Right lobe of liver (tissue), 6 donors: ENCODE data around the gene E2F2. TPM values are rescaled to one million over a fixed set of nuclear protein-coding genes. Genes with fewer than 3 reads are reported as not detected.
"Not testable (repeated sequence)": the region's sequence is repeated elsewhere in the genome, so short reads cannot be mapped to it uniquely, and the experiment has no call there.

Experiments
- ATAC-seq, 4 donors: fragments of 200-7000 bp; cut with Tn5 transposase; one replicate each; pipeline ENCODE4 v1.9.1; 2020; ENCODE audit warnings: mild to moderate bottlenecking in 4 of 4, moderate library complexity in 4 of 4
- DNase-seq, 3 donors: peaks; one replicate each; pipeline ENCODE4 v3.0.0-alpha.2; 2020
- H3K27ac ChIP-seq, 3 donors: fragments of 200-600 bp; one replicate each; pipeline ENCODE4 v1.8.0; 2022
- H3K27me3 ChIP-seq, 2 donors: fragments of 200-600 bp; one replicate each; pipeline ENCODE4 v1.8.0; 2022
- H3K36me3 ChIP-seq, 4 donors: fragments of 200-600 bp; sonication (generic) in 1 of 4; one replicate each; pipeline versions ENCODE4 v1.5.1 to v1.8.0; 2017 to 2022; ENCODE audit warnings: control low read depth in 1 of 4
- H3K4me1 ChIP-seq, 4 donors: fragments of 200-600 bp; sonication (generic) in 1 of 4; one replicate each; pipeline versions ENCODE4 v1.5.1 to v1.8.0; 2017 to 2022; ENCODE audit warnings: control low read depth in 1 of 4
- H3K4me3 ChIP-seq, 3 donors: fragments of 200-600 bp; one replicate each; pipeline ENCODE4 v1.8.0; 2022
- H3K9me3 ChIP-seq, 4 donors: fragments of 200-600 bp; sonication (generic) in 1 of 4; one replicate each; pipeline versions ENCODE4 v1.5.1 to v1.8.0; 2017 to 2022; ENCODE audit warnings: control low read depth in 1 of 4
- POLR2A ChIP-seq: fragments of 450-650 bp; IDR thresholded peaks from one replicate; pipeline ENCODE4 v1.6.1; 2017; ENCODE audit warnings: antibody characterized with exemption, mild to moderate bottlenecking
- WGBS: methylation state at CpG from one replicate; pipeline ENCODE4 v1.1.6; 2018; ENCODE audit warnings: low coverage, low lambda C conversion rate; ENCODE audit not compliant: insufficient coverage; ENCODE audit errors: missing lambda C conversion rate; 5-methylcytosine and 5-hydroxymethylcytosine counted together
- intact Hi-C, 2 donors: fragments of 100-400 bp; cut with DNase I; formaldehyde crosslinking; loops; one replicate each; pipeline versions ENCODE4 v1.11.2 to v1.14.1; 2022
- total RNA-seq, 6 experiments: library from RNA; depleted of rRNA in 2 of 6; stranded (reverse); fragments of >200 nt in 2 of 6; fragmentation: NEBNext Ultra II Directional in 3 of 6; extraction: Animal tissue kit (Norgen Biotek cat#: 25700) in 3 of 6; gene quantifications; one replicate each; pipeline versions ENCODE4 v1.1.0 to v1.2.4, GENCODE V29; 2016 to 2023
- TF ChIP-seq, protein P1 (sequence below), 4 donors: fragments of 200-600 bp in 3 of 4; fragments of 450-650 bp in 1 of 4; IDR thresholded peaks; one replicate each; pipeline versions ENCODE4 v1.5.1 to v1.8.0; 2016 to 2022; ENCODE audit warnings: antibody characterized with exemption in 4 of 4, mild to moderate bottlenecking in 2 of 4
- donor health status: DM: no; HTN: yes; CAD: no.
- donor health status: DM: no; HTN: no; CAD: no.
- donor health status: DM: no; HTN: no; CAD: no.
- donor health status: DM: no; HTN: yes; CAD: no.
- donor health status: DM: no; HTN: yes; CAD: no.

Gene E2F2
- total RNA-seq, 6 experiments from 2014 or later = 0.18 to 1.2 (median 0.70) TPM

GRCh38 chr1:23502951-23503350 lies 28.1 kb downstream of the E2F2 start:
- no peak for TF ChIP-seq POLR2A
- TF ChIP-seq, protein P1, sequence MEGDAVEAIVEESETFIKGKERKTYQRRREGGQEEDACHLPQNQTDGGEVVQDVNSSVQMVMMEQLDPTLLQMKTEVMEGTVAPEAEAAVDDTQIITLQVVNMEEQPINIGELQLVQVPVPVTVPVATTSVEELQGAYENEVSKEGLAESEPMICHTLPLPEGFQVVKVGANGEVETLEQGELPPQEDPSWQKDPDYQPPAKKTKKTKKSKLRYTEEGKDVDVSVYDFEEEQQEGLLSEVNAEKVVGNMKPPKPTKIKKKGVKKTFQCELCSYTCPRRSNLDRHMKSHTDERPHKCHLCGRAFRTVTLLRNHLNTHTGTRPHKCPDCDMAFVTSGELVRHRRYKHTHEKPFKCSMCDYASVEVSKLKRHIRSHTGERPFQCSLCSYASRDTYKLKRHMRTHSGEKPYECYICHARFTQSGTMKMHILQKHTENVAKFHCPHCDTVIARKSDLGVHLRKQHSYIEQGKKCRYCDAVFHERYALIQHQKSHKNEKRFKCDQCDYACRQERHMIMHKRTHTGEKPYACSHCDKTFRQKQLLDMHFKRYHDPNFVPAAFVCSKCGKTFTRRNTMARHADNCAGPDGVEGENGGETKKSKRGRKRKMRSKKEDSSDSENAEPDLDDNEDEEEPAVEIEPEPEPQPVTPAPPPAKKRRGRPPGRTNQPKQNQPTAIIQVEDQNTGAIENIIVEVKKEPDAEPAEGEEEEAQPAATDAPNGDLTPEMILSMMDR (IDR thresholded peaks at IDR 0.05) = no peak
- WGBS = 80% methylated on average over 6 of the region's 6 CpGs
- Histone ChIP-seq H3K4me3 (no peak overlapping the region), H3K9me3 (no peaks in the 10 kb centered on the region), H3K27me3 (no peaks in the 10 kb centered on the region), H3K36me3 (no peaks in the 10 kb centered on the region), H3K4me1 (no peaks in the 10 kb centered on the region), H3K27ac (no peak overlapping the region)
- intact Hi-C loops = no loop called here
- ATAC-seq (no peak), DNase-seq (no peak)

GRCh38 chr1:23500466-23500865 lies 30.6 kb downstream of the E2F2 start:
- no peak for TF ChIP-seq POLR2A
- TF ChIP-seq, protein P1 (IDR thresholded peaks at IDR 0.05) = no peak

DNA sequence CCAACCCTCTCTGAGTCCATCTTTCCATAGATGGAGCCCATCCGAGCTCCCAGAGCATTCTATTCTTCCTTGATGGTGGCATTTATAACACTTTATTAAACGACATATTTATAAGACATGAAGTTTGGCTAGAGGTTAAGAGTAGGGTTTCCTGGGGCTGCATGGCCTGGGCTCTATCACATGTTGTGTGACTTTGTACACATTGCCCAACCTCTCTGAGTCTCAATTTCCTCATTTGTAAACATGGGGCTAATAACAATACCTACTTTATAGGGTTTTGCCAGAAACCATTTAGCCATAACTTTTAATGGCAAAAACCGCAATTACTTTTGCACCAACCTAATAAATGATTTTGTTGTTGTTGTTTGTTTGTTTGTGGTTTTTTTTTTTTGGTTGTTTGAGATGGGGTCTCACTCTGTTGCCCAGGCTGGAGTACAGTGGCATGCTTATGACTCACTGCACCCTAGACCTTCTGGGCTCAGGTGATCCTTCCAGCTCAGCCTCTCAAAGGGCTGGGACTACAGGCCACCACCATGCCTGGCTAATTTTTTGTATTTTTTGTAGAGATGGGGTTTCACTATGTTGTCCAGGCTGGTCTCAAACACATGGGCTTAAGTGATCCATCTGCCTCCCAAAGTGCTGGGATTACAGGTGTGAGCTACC lies 33.1 kb downstream of the E2F2 start:
- H3K9me3 ChIP-seq = no peaks in the 10 kb centered on the region
- no peak overlapping the region for H3K27ac ChIP-seq
- H3K27me3 ChIP-seq = no peaks in the 10 kb centered on the region
- peaks cover 0 to 8% (median 0%) of the 10 kb centered on the region in 4 donors for H3K4me1 ChIP-seq
- H3K4me3 ChIP-seq = no peak overlapping the region
- WGBS = 65% methylated on average over 3 of the region's 3 CpGs
- H3K36me3 ChIP-seq = no peaks in the 10 kb centered on the region
- TF ChIP-seq, protein P1 (IDR thresholded peaks at IDR 0.05) = no peak
- TF ChIP-seq POLR2A = no peak
- ATAC-seq (peak; percentile 46 to 68 (median 64)), DNase-seq (no peak)
- intact Hi-C loops = no loop called here

More at GRCh38 chr1:23500466-23500865, 30.6 kb downstream of the E2F2 start:
- no peaks in the 10 kb centered on the region for H3K27me3 ChIP-seq
- no peak for DNase-seq
- H3K4me1 ChIP-seq = peaks cover 0 to 8% (median 0%) of the 10 kb centered on the region in 4 donors
- intact Hi-C loops = no loop called here
- no peaks in the 10 kb centered on the region for H3K36me3 ChIP-seq
- WGBS = 57% methylated on average over 2 of the region's 2 CpGs
- H3K9me3 ChIP-seq = no peaks in the 10 kb centered on the region
- no peak overlapping the region for H3K4me3 ChIP-seq
- no peak for ATAC-seq
- H3K27ac ChIP-seq = no peak overlapping the region

DNA sequence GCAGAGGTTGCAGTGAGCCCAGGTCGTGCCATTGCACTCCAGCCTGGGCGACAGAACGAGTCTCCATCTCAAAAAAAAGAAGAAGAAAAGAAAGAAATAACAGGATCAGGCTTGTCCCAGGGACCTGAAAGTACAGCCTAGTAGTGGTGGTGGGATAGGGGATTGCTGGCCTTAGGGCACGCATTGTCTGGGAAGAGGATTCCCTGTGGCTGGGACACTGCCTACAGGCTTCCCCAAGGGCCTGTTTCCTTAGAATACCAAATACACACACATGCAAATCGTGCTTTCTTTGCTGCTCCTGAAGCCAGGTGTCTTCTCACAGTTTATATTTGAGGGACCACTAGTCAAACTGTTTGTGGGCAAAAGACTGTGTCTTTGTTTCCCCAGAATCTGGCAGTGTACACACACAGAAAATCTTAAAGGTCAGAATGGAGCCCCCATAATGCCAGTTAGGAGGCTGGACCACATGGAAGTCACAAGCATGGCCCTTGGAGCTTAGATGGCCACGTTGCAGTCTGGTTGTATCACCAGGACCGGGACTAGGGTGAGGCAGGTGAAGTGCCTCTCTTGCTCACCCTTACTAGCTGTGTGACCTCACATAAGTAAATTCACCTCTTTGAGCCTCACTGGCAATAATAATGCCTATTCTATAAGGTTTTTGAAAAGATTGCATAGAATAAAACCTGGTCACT lies 34.4 kb downstream of the E2F2 start:
- TF ChIP-seq POLR2A = no peak
- TF ChIP-seq, protein P1 (IDR thresholded peaks at IDR 0.05) = no peak
- H3K9me3 ChIP-seq = no peaks in the 10 kb centered on the region
- no peaks in the 10 kb centered on the region for H3K36me3 ChIP-seq
- DNase-seq (no peak), ATAC-seq (peak; percentile 10 to 38 (median 24))
- H3K4me1 ChIP-seq = peaks cover 0 to 8% (median 0%) of the 10 kb centered on the region in 4 donors
- no peak overlapping the region for H3K27ac ChIP-seq
- H3K4me3 ChIP-seq = no peak overlapping the region
- H3K27me3 ChIP-seq = no peaks in the 10 kb centered on the region
- WGBS = 87% methylated on average over 4 of the region's 7 CpGs
- intact Hi-C loops = no loop called here

DNA sequence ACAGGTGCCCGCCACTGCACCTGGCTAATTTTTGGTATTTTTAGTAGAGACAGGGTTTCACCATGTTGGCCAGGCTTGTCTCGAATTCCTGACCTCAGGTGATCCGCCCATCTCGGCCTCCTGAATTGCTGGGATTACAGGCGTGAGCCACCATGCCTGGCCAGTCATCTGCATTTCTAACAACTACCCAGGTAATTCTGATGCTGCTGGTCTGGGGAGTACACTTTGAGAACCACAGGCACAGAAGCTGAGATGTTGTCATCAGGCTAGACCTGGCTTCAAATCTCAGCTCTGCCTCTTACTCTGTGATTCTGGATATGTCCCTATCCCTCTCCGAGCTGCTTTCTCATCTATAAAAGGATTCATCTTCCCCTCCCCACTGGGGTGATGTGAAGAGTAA lies 36.2 kb downstream of the E2F2 start:
- H3K4me3 ChIP-seq, H3K27ac ChIP-seq, H3K27me3 ChIP-seq, H3K9me3 ChIP-seq, H3K4me1 ChIP-seq, ATAC-seq, H3K36me3 ChIP-seq: not testable (repeated sequence)
- intact Hi-C loops = loop anchor here in 1 of 2 donors (5.0 kb wide), 1 partner anchor 47 kb away; no protein-coding TSS in a partner anchor
- WGBS = 81% methylated on average over 4 of the region's 6 CpGs
- peak in 1 of 3 donors; percentile 7 for DNase-seq

GRCh38 chr1:23492776-23493175 lies 38.3 kb downstream of the E2F2 start:
- WGBS = 77% methylated on average over 2 of the region's 6 CpGs
- not testable (repeated sequence) for DNase-seq
- intact Hi-C loops = loop anchor here in 1 of 2 donors (5.0 kb wide), 1 partner anchor 50 kb away; no protein-coding TSS in a partner anchor

More at GRCh38 chr1:23492776-23493175, 38.3 kb downstream of the E2F2 start:
- H3K36me3 ChIP-seq, H3K9me3 ChIP-seq, H3K4me3 ChIP-seq, H3K27ac ChIP-seq, H3K27me3 ChIP-seq, ATAC-seq, H3K4me1 ChIP-seq: not testable (repeated sequence)
